K562 (cell line): ENCODE results near the gene NDOR1. TPM values are rescaled to one million over a fixed set of nuclear protein-coding genes. Genes with fewer than 3 reads are reported as not detected.

ENCODE experiments used
- ATAC-seq: fragments of 200-7000 bp; cut with Tn5 transposase; 3 replicates; pipeline ENCODE4 v1.9.1; 2020; ENCODE audit warnings: moderate library complexity
- BruUV-seq: library from RNA; stranded (reverse); fragments of 400-500 nt; replicated peaks from 2 replicates; lab custom pipeline; 2021; lab: Mats Ljungman, UMichigan
- CTCF ChIA-PET: fragments of 300-600 bp; formaldehyde crosslinking; extraction: SDS; loops from one replicate; lab custom pipeline; 2021; ENCODE audit warnings: low intra/inter-chr PET ratio; lab: Yijun Ruan, JAX
- POLR2A ChIA-PET: fragments of 300-600, 350-650 bp; sonication (Branson Sonifier 250); formaldehyde crosslinking; extraction: SDS; loops from one replicate; lab custom pipeline; 2021; ENCODE audit warnings: antibody characterized with exemption, inconsistent platforms; lab: Yijun Ruan, JAX
- DNase-seq, 4 experiments: peaks; one replicate each; pipeline versions ENCODE4 v3.0.0 to v3.0.0-alpha.2; 2011 to 2018; ENCODE audit warnings: low spot score in 3 of 4, mixed read lengths in 3 of 4; ENCODE audit errors: extremely low read depth in 1 of 4
- FAIRE-seq: peaks from 2 replicates; lab custom pipeline; 2011; peaks lifted over from hg19 to GRCh38; lab: Jason Lieb, UNC
- H2AFZ ChIP-seq: 2 replicates; pipeline ENCODE4 v1.6.0; 2011; ENCODE audit warnings: low read depth, low read length, control low read depth, inconsistent platforms
- H3K27ac ChIP-seq: fragments of 200-600 bp; 3 replicates; pipeline ENCODE4 v1.8.0; 2011; ENCODE audit warnings: low read depth, mild to moderate bottlenecking, control low read depth, inconsistent platforms, low read length, moderate library complexity, mixed read lengths; ENCODE audit errors: extremely low read depth
- H3K27me3 ChIP-seq, 2 experiments: fragments of 300-600 bp in 1 of 2; 2 replicates in 1 of 2; 3 replicates in 1 of 2; pipeline versions ENCODE4 v1.6.0 to v1.8.0; 2011; ENCODE audit warnings: inconsistent platforms in 2 of 2, low read length in 2 of 2, mild to moderate bottlenecking in 1 of 2, mixed read lengths in 1 of 2, moderate library complexity in 1 of 2; ENCODE audit not compliant: control insufficient read depth in 2 of 2, insufficient read depth in 2 of 2
- H3K36me3 ChIP-seq: fragments of 300-600 bp; 3 replicates; pipeline ENCODE4 v1.8.0; 2011; ENCODE audit warnings: mild to moderate bottlenecking, low read length, inconsistent platforms; ENCODE audit not compliant: control insufficient read depth, insufficient read depth
- H3K4me1 ChIP-seq, 2 experiments: fragments of 200-600 bp in 1 of 2; replicated peaks in 1 of 2; 2 replicates in 1 of 2; 3 replicates in 1 of 2; pipeline versions ENCODE4 v1.5.1 to v1.8.0; 2011; ENCODE audit warnings: inconsistent platforms in 2 of 2, low read length in 2 of 2, mild to moderate bottlenecking in 1 of 2, mixed read lengths in 1 of 2, moderate library complexity in 1 of 2; ENCODE audit not compliant: control insufficient read depth in 2 of 2, insufficient read depth in 2 of 2
- H3K4me2 ChIP-seq: 2 replicates; pipeline ENCODE4 v1.6.1; 2011; ENCODE audit warnings: low read length, control low read depth, inconsistent platforms, mixed read lengths; ENCODE audit not compliant: insufficient read depth
- H3K4me3 ChIP-seq: fragments of 200-600 bp; sonication (generic), shearing (Covaris generic); 2 replicates; pipeline ENCODE4 v1.5.1; 2016; ENCODE audit warnings: control low read depth, inconsistent platforms
- H3K79me2 ChIP-seq: fragments of 200-600 bp; 3 replicates; pipeline ENCODE4 v1.8.0; 2011; ENCODE audit warnings: low read length, inconsistent platforms; ENCODE audit not compliant: control insufficient read depth, insufficient read depth
- H3K9ac ChIP-seq, 2 experiments: 2 replicates each; pipeline versions ENCODE4 v1.6.0 to v1.6.1; 2011; ENCODE audit warnings: low read depth in 2 of 2, low read length in 2 of 2, control low read depth in 1 of 2, inconsistent platforms in 1 of 2, mild to moderate bottlenecking in 1 of 2, mixed read lengths in 1 of 2; ENCODE audit not compliant: insufficient read depth in 1 of 2
- H3K9me1 ChIP-seq: one replicate; pipeline ENCODE4 v1.6.0; 2011; ENCODE audit warnings: inconsistent platforms, mild to moderate bottlenecking, low read length, moderate library complexity; ENCODE audit not compliant: control insufficient read depth, insufficient read depth
- H3K9me3 ChIP-seq: replicated peaks from 2 replicates; pipeline ENCODE4 v1.5.1; 2011; ENCODE audit warnings: low read depth, low read length, inconsistent platforms; ENCODE audit not compliant: control insufficient read depth, insufficient read depth
- H4K20me1 ChIP-seq: replicated peaks from 2 replicates; pipeline ENCODE4 v1.6.1; 2011; ENCODE audit warnings: low read length, inconsistent platforms, mixed read lengths; ENCODE audit not compliant: control insufficient read depth, insufficient read depth
- ARID2 ChIP-seq: fragments of 450-650 bp; IDR thresholded peaks from 2 replicates; pipeline ENCODE4 v1.6.1; 2017; ENCODE audit warnings: antibody characterized with exemption, mild to moderate bottlenecking
- ATF1 ChIP-seq, 2 experiments: fragments of 450-650 bp in 1 of 2; IDR thresholded peaks; 2 replicates each; pipeline ENCODE4 v1.6.1; 2016; ENCODE audit warnings: missing compliant biosample characterization in 1 of 2, missing genetic modification characterization in 1 of 2
- CBX8 ChIP-seq: fragments of 200-600 bp; sonication (generic); IDR thresholded peaks from 2 replicates; pipeline ENCODE4 v1.6.1; 2012; ENCODE audit warnings: borderline replicate concordance, mixed run types, low read depth, mild to moderate bottlenecking, moderate library complexity, mixed read lengths, low read length, control low read depth, inconsistent platforms; ENCODE audit not compliant: poor library complexity, severe bottlenecking; ENCODE audit errors: extremely low read depth
- EWSR1 ChIP-seq: fragments of 450-650 bp; IDR thresholded peaks from 2 replicates; pipeline ENCODE4 v1.6.1; 2018; ENCODE audit warnings: borderline replicate concordance, mild to moderate bottlenecking, low read depth, moderate library complexity; ENCODE audit not compliant: partially characterized antibody
- FOXA3 ChIP-seq, 2 experiments: fragments of 450-650 bp in 1 of 2; sonication (generic) in 1 of 2; formaldehyde crosslinking; IDR thresholded peaks in 1 of 2; conservative IDR thresholded peaks in 1 of 2; 2 replicates each; pipeline versions ENCODE4 v1.4.0 to v1.8.0; 2020 to 2022; ENCODE audit warnings: mild to moderate bottlenecking in 2 of 2, missing genetic modification reagents in 1 of 2
- KDM4B ChIP-seq, 2 experiments: fragments of 450-650 bp in 1 of 2; sonication (generic) in 1 of 2; IDR thresholded peaks; 2 replicates each; pipeline ENCODE4 v1.6.1; 2016 to 2017; ENCODE audit warnings: borderline replicate concordance in 2 of 2, antibody characterized with exemption in 1 of 2, low read depth in 1 of 2, mild to moderate bottlenecking in 1 of 2
- MEF2D ChIP-seq: conservative IDR thresholded peaks from 2 replicates; pipeline ENCODE4 v1.6.1; 2016; ENCODE audit warnings: low read depth, missing genetic modification characterization, missing compliant biosample characterization
- NBN ChIP-seq: fragments of 450-650 bp; IDR thresholded peaks from 2 replicates; pipeline ENCODE4 v1.6.1; 2016; ENCODE audit warnings: low read depth, mild to moderate bottlenecking
- OTX1 ChIP-seq: fragments of 450-650 bp; formaldehyde crosslinking; IDR thresholded peaks from 2 replicates; pipeline ENCODE4 v1.4.0; 2022; ENCODE audit warnings: mild to moderate bottlenecking
- PYGO2 ChIP-seq: fragments of 450-650 bp; IDR thresholded peaks from 2 replicates; pipeline ENCODE4 v1.6.1; 2016; ENCODE audit warnings: mild to moderate bottlenecking, missing genetic modification characterization, moderate library complexity, missing compliant biosample characterization
- ZNF217 ChIP-seq: sonication (generic); formaldehyde crosslinking; IDR thresholded peaks from 2 replicates; pipeline ENCODE4 v1.8.0; 2022; ENCODE audit warnings: mild to moderate bottlenecking, missing genetic modification reagents
- ZNF239 ChIP-seq: fragments of 250-450 bp; sonication (Bioruptor Pico); IDR thresholded peaks from 2 replicates; pipeline ENCODE4 v1.4.0; 2020; ENCODE audit warnings: mild to moderate bottlenecking
- ZNF316 ChIP-seq: fragments of 450-650 bp; IDR thresholded peaks from 2 replicates; pipeline ENCODE4 v1.6.1; 2016
- ZNF717 ChIP-seq: fragments of 250-450 bp; sonication (Bioruptor Pico); IDR thresholded peaks from 2 replicates; pipeline ENCODE4 v1.5.0; 2021
- ZZZ3 ChIP-seq: fragments of 450-650 bp; IDR thresholded peaks from 2 replicates; pipeline ENCODE4 v1.6.1; 2016; ENCODE audit warnings: antibody characterized with exemption, mild to moderate bottlenecking, moderate library complexity
- WGBS: fragments of 100-300 bp; shearing (Covaris generic); methylation state at CpG from one replicate; pipeline ENCODE4 v1.1.6; 2016; ENCODE audit warnings: low coverage, mixed read lengths; ENCODE audit not compliant: insufficient coverage; ENCODE audit errors: missing lambda C conversion rate; 5-methylcytosine and 5-hydroxymethylcytosine counted together
- in situ Hi-C: fragments of 300-500 bp; cut with MboI; formaldehyde crosslinking; loops from 4 replicates; pipeline ENCODE4 v1.15.0; 2018; ENCODE audit warnings: inconsistent platforms, mixed read lengths
- intact Hi-C: fragments of 100-400 bp; cut with micrococcal nuclease; formaldehyde crosslinking; loops from 2 replicates; pipeline ENCODE4 v1.14.2; 2022
- polyA plus RNA-seq, 8 experiments: library from polyadenylated mRNA; depleted of rRNA in 4 of 8; stranded (reverse) in 5 of 8; unstranded in 3 of 8; fragments of >200 nt; fragmentation: Nextera tagmentation in 2 of 8; fragmentation: Illumina TruSeq in 1 of 8; extraction: Ambion mirVana in 2 of 8; extraction: Trizol in 1 of 8; gene quantifications; 2 replicates each; pipeline versions ENCODE4 v1.2.1 to v1.2.3, GENCODE V29; 2011 to 2014; ENCODE audit warnings: inconsistent platforms in 1 of 8, missing spikeins in 1 of 8
- total RNA-seq, 7 experiments: library from RNA; depleted of rRNA in 6 of 7; stranded (reverse); fragments of >200 nt in 6 of 7; fragmentation: Illumina TruSeq in 2 of 7; extraction: Trizol in 2 of 7; gene quantifications; 2 replicates each; pipeline versions ENCODE4 v1.2.1 to v1.2.3, GENCODE V29; 2011 to 2021; ENCODE audit warnings: low replicate concordance in 1 of 7
- TF ChIP-seq, protein P1 (sequence below): IDR thresholded peaks from 3 replicates; pipeline ENCODE4 v1.6.1; 2011; ENCODE audit warnings: borderline replicate concordance, mild to moderate bottlenecking; ENCODE audit not compliant: insufficient read length, insufficient read depth
- TF ChIP-seq, protein P2 (sequence below): fragments of 450-650 bp; IDR thresholded peaks from 2 replicates; pipeline ENCODE4 v1.7.1; 2018; ENCODE audit warnings: mild to moderate bottlenecking, low read depth; ENCODE audit not compliant: partially characterized antibody

NDOR1 gene
- total and polyA plus RNA-seq, 9 of the 15 experiments (the other 6 are each of a cell fraction or from before 2014, with no cell fraction given), result 0.06 to 36.9 (median 6.9) TPM

DNA sequence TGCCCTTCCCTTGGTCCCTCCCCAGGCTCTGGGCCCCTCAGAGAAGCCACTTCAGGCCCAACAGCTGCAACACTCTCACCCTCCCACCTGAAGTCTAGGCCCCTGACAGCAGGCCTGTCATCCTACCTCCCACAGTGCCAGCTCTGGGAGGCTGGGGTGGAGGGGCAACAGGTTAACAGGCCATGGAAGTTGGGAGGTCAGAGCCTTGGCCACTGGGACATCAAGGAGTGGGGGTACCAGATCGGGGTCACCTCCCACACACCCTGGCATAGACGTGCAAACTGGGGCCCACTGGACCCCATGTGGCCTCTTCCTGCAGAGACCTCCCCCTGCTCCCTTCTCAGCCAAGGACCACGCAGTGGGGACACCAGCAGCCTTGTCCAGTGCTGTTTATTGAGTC lies 14.3 kb upstream of the NDOR1 start:
- Histone ChIP-seq H3K4me3 (no peak overlapping the region), H4K20me1 (peaks cover 8% of the 10 kb centered on the region), H3K9ac (peak overlapping the region in 1 of 2 experiments; percentile 66; a peak in 2 of 4 replicates), H3K4me1 (peaks cover 20 to 97% of the 10 kb centered on the region in 2 experiments), H3K27ac (no peak overlapping the region), H3K27me3 (no peaks in the 10 kb centered on the region), H3K36me3 (peaks cover 46% of the 10 kb centered on the region; the same call in 2 of the 3 replicates), H3K4me2 (no peak overlapping the region), H2AFZ (no peak overlapping the region), H3K9me1 (no peaks in the 10 kb centered on the region), H3K79me2 (peaks cover 49% of the 10 kb centered on the region), H3K9me3 (no peaks in the 10 kb centered on the region)
- DNase-seq (no peak), ATAC-seq (no peak), FAIRE-seq (no peak)
- intact Hi-C loops (no loop called here), in situ Hi-C loops (no loop called here)
- ChIA-PET CTCF (no interaction called here), POLR2A (interaction anchor here (0.9 to 6.7 kb wide), 3 partner anchors 12 to 28 kb away, joined by 4 to 56 read pairs (median 5); partner anchors contain the start of genes NDOR1, TMEM203 and TPRN)
- WGBS, result 74% methylated on average over 3 of the region's 3 CpGs
- no TSS peak for BruUV-seq
- no peak for TF ChIP-seq EWSR1
- no peak for TF ChIP-seq ZNF239 (CRISPR knock-in tag)
- no peak for TF ChIP-seq ZNF717
- no peak for TF ChIP-seq ZZZ3
- TF ChIP-seq FOXA3 (CRISPR knock-in tag; conservative IDR thresholded peaks at IDR 0.05 in 1 of 2, IDR thresholded peaks at IDR 0.05 in 1 of 2), result no peak
- TF ChIP-seq, protein P1, sequence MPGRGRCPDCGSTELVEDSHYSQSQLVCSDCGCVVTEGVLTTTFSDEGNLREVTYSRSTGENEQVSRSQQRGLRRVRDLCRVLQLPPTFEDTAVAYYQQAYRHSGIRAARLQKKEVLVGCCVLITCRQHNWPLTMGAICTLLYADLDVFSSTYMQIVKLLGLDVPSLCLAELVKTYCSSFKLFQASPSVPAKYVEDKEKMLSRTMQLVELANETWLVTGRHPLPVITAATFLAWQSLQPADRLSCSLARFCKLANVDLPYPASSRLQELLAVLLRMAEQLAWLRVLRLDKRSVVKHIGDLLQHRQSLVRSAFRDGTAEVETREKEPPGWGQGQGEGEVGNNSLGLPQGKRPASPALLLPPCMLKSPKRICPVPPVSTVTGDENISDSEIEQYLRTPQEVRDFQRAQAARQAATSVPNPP, result no peak
- no peak for TF ChIP-seq ATF1 (CRISPR knock-in tag; IDR thresholded peaks at IDR 0.05)
- no peak for TF ChIP-seq ATF1 (tag; IDR thresholded peaks at IDR 0.05)
- no peak for TF ChIP-seq ARID2
- TF ChIP-seq KDM4B (IDR thresholded peaks at IDR 0.05; ENCODE audit: borderline replicate concordance in 2 of 2, low read depth in 1 of 2), result no peak
- TF ChIP-seq ZNF316, result no peak
- no peak for TF ChIP-seq MEF2D (tag)
- TF ChIP-seq ZNF217 (CRISPR knock-in tag), result no peak
- TF ChIP-seq CBX8, result no peak
- no peak for TF ChIP-seq OTX1
- TF ChIP-seq, protein P2, sequence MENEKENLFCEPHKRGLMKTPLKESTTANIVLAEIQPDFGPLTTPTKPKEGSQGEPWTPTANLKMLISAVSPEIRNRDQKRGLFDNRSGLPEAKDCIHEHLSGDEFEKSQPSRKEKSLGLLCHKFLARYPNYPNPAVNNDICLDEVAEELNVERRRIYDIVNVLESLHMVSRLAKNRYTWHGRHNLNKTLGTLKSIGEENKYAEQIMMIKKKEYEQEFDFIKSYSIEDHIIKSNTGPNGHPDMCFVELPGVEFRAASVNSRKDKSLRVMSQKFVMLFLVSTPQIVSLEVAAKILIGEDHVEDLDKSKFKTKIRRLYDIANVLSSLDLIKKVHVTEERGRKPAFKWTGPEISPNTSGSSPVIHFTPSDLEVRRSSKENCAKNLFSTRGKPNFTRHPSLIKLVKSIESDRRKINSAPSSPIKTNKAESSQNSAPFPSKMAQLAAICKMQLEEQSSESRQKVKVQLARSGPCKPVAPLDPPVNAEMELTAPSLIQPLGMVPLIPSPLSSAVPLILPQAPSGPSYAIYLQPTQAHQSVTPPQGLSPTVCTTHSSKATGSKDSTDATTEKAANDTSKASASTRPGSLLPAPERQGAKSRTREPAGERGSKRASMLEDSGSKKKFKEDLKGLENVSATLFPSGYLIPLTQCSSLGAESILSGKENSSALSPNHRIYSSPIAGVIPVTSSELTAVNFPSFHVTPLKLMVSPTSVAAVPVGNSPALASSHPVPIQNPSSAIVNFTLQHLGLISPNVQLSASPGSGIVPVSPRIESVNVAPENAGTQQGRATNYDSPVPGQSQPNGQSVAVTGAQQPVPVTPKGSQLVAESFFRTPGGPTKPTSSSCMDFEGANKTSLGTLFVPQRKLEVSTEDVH, result no peak
- no peak for TF ChIP-seq PYGO2 (tag)
- TF ChIP-seq NBN, result no peak
